Activated T-helper 2 cell treated with anti-CD3 and anti-CD28 coated beads, Interferon-gamma antibody, Interleukin-2, Interleukin-4, amounts not matched to agents 10 μg/mL and 5 μg/mL and 100 μg/mL, durations not matched to agents 14 hours and 24 hours and 36 hours (primary cell): ENCODE measurements around the gene CASP10. TPM values are rescaled to one million over a fixed set of nuclear protein-coding genes. Genes with fewer than 3 reads are reported as not detected.

ENCODE experiments used
- DNase-seq: peaks from one replicate; pipeline ENCODE4 v3.0.0; 2021; ENCODE audit warnings: low spot score
- H3K27ac Mint-ChIP-seq: one replicate; pipeline ENCODE4 v1.8.0; 2021; ENCODE audit warnings: mixed read lengths
- H3K27me3 Mint-ChIP-seq: one replicate; pipeline ENCODE4 v1.8.0; 2021; ENCODE audit warnings: low read depth, mixed read lengths
- H3K36me3 Mint-ChIP-seq: one replicate; pipeline ENCODE4 v1.8.0; 2021; ENCODE audit warnings: low read depth, mixed read lengths
- H3K4me1 Mint-ChIP-seq: one replicate; pipeline ENCODE4 v1.8.0; 2021; ENCODE audit warnings: low read depth, mixed read lengths
- H3K4me3 Mint-ChIP-seq: one replicate; pipeline ENCODE4 v1.8.0; 2021; ENCODE audit warnings: low read depth, mild to moderate bottlenecking, moderate library complexity, mixed read lengths
- H3K9me3 Mint-ChIP-seq: one replicate; pipeline ENCODE4 v1.8.0; 2021; ENCODE audit warnings: mixed read lengths
- intact Hi-C: fragments of 100-400 bp; cut with micrococcal nuclease; formaldehyde crosslinking; loops from one replicate; pipeline ENCODE4 v1.15.1; 2023
- total RNA-seq: library from RNA; stranded (reverse); gene quantifications from 2 replicates; pipeline ENCODE4 v1.2.3, GENCODE V29; 2022

Gene CASP10
- total RNA-seq, 1 donor from 2014 or later: 14.3 TPM

DNA sequence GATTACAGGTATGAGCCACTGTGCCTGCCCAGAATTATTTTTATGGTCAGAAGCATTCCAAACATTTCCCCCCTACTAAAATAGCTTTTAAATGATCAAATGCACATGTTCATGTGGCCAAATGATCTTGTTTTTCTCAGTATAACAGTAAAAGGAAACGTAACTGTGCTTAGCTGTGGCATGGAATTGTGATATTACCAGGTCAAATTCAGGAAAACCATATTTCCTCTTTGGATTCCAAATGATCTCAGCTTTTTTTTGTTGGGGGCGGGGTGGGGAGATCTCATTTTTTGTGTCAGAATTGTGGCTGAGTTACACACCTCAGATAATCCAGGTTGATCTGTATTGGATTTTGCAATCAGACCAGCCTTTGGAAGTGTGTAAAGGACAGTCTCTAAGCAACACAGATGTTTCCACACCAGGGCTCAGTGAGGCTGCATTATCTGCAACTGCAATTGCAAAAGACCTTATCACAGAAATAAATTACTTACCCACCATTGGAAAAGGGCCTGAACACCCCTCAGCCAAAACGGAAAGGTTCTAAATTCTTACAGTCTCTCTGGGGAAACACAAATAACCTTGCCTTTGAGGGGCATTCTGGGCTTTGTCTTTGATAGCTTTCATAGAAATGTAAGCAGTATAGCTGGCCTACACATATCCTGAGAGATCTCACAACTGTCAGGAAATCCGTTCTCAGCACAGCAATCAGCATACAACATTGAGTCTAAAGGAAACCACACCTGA, 8.4 kb downstream of the CASP10 start:
- Mint-ChIP-seq H3K9me3 (peaks cover 4% of the 10 kb centered on the region), H3K27me3 (no peaks in the 10 kb centered on the region), H3K4me1 (peaks cover 57% of the 10 kb centered on the region), H3K4me3 (peak overlapping the region; percentile 36), H3K27ac (peak overlapping the region; percentile 64), H3K36me3 (peaks cover 82% of the 10 kb centered on the region)
- no peak for DNase-seq
- intact Hi-C loops: no loop called here

- H3K9me3 Mint-ChIP-seq: no peaks in the 10 kb centered on the region
- H3K4me1 Mint-ChIP-seq: peaks cover 42% of the 10 kb centered on the region
- H3K27me3 Mint-ChIP-seq: no peaks in the 10 kb centered on the region
- H3K27ac Mint-ChIP-seq: peak overlapping the region; percentile 62
- intact Hi-C loops: loop anchor here (1.0 kb wide), 3 partner anchors 11 to 38 kb away; partner anchors contain the start of gene CASP10
- peaks cover 80% of the 10 kb centered on the region for H3K36me3 Mint-ChIP-seq
- no peak for DNase-seq
- H3K4me3 Mint-ChIP-seq: peak overlapping the region; percentile 20
These were observed 11.2 kb downstream of the CASP10 start for GRCh38 chr2:201194097-201194496.

- Mint-ChIP-seq H3K36me3 (peaks cover 78% of the 10 kb centered on the region), H3K4me3 (no peak overlapping the region), H3K9me3 (no peaks in the 10 kb centered on the region), H3K27ac (no peak overlapping the region), H3K27me3 (no peaks in the 10 kb centered on the region), H3K4me1 (peaks cover 41% of the 10 kb centered on the region)
- no peak for DNase-seq
- intact Hi-C loops: no loop called here
These were observed 12.4 kb downstream of the CASP10 start for GRCh38 chr2:201195331-201195730.

DNA sequence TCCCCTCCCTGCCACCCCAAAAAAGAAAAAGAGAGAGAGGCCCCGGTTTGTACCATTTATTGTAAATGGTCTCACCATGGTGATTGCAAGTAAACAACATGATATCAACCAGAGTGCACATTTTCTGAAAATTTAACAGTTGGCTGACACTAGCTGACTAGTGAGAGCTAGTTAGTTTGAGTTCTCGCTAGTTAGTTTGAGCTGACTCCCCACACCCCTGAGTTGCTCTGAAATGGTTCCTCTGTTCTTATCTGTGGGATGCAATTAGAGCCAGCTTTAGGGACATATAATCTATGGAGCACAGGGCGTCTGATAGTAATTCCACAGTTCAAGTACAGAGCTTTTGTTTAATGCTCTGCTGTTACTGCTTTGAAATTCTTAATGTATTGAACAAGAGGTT, 13.1 kb downstream of the CASP10 start:
- no peak overlapping the region for H3K27ac Mint-ChIP-seq
- no peaks in the 10 kb centered on the region for H3K9me3 Mint-ChIP-seq
- peaks cover 38% of the 10 kb centered on the region for H3K4me1 Mint-ChIP-seq
- no peak overlapping the region for H3K4me3 Mint-ChIP-seq
- DNase-seq: no peak
- H3K27me3 Mint-ChIP-seq: no peaks in the 10 kb centered on the region
- intact Hi-C loops: no loop called here
- H3K36me3 Mint-ChIP-seq: peaks cover 80% of the 10 kb centered on the region

- intact Hi-C loops: no loop called here
- peaks cover 30% of the 10 kb centered on the region for H3K4me1 Mint-ChIP-seq
- H3K36me3 Mint-ChIP-seq: peaks cover 76% of the 10 kb centered on the region
These were observed 13.9 kb downstream of the CASP10 start for GRCh38 chr2:201196803-201197202.

DNA sequence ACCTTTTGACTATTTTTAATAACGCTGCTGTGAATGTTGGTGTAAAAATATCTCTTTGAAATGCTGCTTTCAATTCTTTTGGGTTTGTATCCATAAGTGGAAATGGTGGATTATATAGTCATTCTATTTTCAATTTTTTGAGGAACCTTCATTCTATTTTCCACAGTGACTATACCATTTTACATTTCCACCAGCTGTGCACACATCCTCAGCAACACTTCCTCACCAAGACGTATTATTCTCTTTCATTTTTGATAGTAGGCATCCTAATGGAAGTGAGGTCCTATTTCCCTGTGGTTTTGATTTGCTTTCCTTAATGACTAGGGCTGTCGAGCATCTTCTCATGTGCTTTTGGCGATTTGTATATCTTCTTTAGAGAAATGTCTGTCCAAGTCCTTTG, 14.8 kb downstream of the CASP10 start:
- intact Hi-C loops: no loop called here
- Mint-ChIP-seq H3K9me3 (no peaks in the 10 kb centered on the region), H3K27ac (no peak overlapping the region), H3K36me3 (peaks cover 74% of the 10 kb centered on the region), H3K4me3 (no peak overlapping the region), H3K4me1 (peaks cover 22% of the 10 kb centered on the region), H3K27me3 (no peaks in the 10 kb centered on the region)
- no peak for DNase-seq

More at GRCh38 chr2:201196803-201197202, 13.9 kb downstream of the CASP10 start:
- Mint-ChIP-seq H3K27ac (no peak overlapping the region), H3K9me3 (no peaks in the 10 kb centered on the region), H3K27me3 (no peaks in the 10 kb centered on the region), H3K4me3 (no peak overlapping the region)
- DNase-seq: no peak

DNA sequence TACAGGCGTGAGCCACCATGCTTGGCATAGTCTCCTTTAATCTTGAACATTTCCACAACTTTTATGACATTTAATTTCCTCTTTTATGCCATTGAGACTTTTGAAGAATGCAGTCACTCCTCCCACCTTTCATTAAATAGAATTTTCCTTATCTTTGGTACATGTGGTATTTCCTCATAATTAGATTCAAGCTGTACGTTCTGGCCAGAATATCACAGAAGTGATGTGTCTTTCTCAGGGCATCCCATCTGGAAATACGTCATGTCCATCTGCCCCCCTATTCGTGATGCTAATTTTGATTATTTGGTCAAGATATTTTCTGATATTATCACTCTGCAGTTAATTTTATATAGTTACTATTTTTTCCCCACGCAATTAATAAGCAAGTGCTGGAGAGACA, 16.9 kb downstream of the CASP10 start:
- Mint-ChIP-seq H3K27ac (no peak overlapping the region), H3K9me3 (no peaks in the 10 kb centered on the region), H3K36me3 (peaks cover 68% of the 10 kb centered on the region), H3K4me3 (no peak overlapping the region), H3K4me1 (peaks cover 10% of the 10 kb centered on the region), H3K27me3 (no peaks in the 10 kb centered on the region)
- no peak for DNase-seq
- intact Hi-C loops: no loop called here

- H3K36me3 Mint-ChIP-seq: peaks cover 66% of the 10 kb centered on the region
- H3K27ac Mint-ChIP-seq: no peak overlapping the region
- H3K27me3 Mint-ChIP-seq: no peaks in the 10 kb centered on the region
- no peaks in the 10 kb centered on the region for H3K9me3 Mint-ChIP-seq
- H3K4me1 Mint-ChIP-seq: peaks cover 10% of the 10 kb centered on the region
- intact Hi-C loops: no loop called here
- DNase-seq: no peak
- no peak overlapping the region for H3K4me3 Mint-ChIP-seq
These were observed 17.4 kb downstream of the CASP10 start for GRCh38 chr2:201200345-201200744.

GRCh38 chr2:201201371-201201770, 18.4 kb downstream of the CASP10 start:
- H3K4me3 Mint-ChIP-seq: no peak overlapping the region
- DNase-seq: no peak
- no peaks in the 10 kb centered on the region for H3K27me3 Mint-ChIP-seq
- H3K36me3 Mint-ChIP-seq: peaks cover 62% of the 10 kb centered on the region
- no peak overlapping the region for H3K27ac Mint-ChIP-seq
- H3K9me3 Mint-ChIP-seq: no peaks in the 10 kb centered on the region
- intact Hi-C loops: no loop called here
- peaks cover 6% of the 10 kb centered on the region for H3K4me1 Mint-ChIP-seq

DNA sequence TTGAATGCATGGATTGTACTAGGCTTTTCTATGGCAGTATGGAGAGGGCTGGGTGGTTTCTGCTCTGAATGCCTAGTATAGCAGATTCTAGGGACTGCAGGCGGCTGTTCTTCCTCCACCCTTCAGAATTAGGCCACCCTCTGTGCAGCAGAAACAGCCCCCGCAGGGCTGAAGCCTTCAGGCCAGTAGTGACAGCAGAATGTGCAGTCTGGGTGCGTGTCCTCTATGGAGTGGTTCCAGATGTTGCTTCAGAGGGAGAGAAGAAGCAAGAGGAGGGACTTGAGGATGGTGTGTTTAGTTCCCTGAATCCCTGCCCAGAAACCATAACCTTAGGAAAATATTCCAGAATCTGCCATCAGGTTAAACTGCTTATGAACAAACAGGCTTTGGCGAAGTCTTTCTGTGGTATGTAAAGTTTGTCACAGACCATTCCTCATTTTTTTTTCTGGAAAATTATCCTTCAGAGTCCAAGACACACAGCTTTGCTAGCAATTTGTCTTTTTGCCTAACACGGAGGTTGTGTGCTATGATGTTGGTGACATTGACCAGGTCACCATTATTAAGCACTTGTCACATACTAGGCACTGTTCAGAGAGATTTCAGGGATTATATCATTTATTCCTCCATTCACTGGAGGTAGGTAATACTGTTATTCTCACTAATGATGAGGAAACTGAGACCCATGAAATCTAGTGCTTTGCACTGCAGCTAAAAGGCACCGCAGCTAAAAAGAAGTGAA, 21.1 kb downstream of the CASP10 start:
- Mint-ChIP-seq H3K4me3 (no peak overlapping the region), H3K27me3 (no peaks in the 10 kb centered on the region), H3K27ac (no peak overlapping the region), H3K4me1 (peaks cover 6% of the 10 kb centered on the region), H3K9me3 (no peaks in the 10 kb centered on the region), H3K36me3 (peaks cover 54% of the 10 kb centered on the region)
- intact Hi-C loops: no loop called here
- no peak for DNase-seq

DNA sequence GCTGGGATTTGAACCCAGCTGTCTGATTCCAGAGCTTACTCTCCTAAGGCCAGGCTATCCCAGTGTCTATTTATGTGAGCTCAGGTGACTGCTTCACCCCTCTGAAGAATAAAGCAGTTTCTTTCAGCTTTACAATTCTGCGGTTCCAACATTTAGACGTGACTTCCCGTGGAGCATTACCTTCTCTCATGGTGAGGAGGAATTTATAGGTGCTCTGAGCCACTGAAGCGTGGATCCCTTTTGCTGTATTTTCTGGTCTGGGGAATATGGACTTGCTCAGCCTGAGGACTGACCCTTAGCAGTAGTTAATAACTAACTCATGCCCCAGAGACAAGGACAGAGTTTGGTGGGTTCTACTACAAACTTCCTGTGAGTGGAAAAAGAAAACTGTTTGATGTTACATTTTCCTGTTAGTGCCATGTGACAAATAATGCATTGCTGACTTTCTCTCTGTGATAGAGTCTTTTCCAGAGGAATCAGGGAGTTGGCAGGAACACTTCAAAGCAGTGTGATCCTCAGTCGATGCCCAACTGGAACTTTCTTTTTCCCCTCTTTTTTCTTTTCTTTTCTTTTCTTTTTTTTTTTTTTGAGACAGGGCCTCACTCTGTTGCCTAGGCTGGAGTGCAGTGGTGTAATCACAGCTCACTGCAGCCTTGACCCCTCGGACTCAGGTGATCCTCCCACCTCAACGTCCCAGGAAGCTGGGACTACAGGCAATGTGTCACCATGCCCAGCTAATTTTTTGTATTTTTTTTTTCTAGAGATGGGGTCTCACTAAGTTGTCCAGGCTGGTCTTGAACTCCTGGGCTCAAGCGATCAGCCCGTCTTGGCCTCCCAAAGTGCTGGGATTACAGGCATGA, 21.9 kb downstream of the CASP10 start:
- no peak for DNase-seq
- intact Hi-C loops: no loop called here
- peaks cover 56% of the 10 kb centered on the region for H3K36me3 Mint-ChIP-seq
- peaks cover 6% of the 10 kb centered on the region for H3K4me1 Mint-ChIP-seq
- H3K4me3 Mint-ChIP-seq: no peak overlapping the region
- no peaks in the 10 kb centered on the region for H3K9me3 Mint-ChIP-seq
- no peak overlapping the region for H3K27ac Mint-ChIP-seq
- no peaks in the 10 kb centered on the region for H3K27me3 Mint-ChIP-seq

GRCh38 chr2:201205515-201205849, 22.5 kb downstream of the CASP10 start:
- no peaks in the 10 kb centered on the region for H3K9me3 Mint-ChIP-seq
- peaks cover 7% of the 10 kb centered on the region for H3K4me1 Mint-ChIP-seq
- H3K27ac Mint-ChIP-seq: no peak overlapping the region
- no peak for DNase-seq
- H3K27me3 Mint-ChIP-seq: no peaks in the 10 kb centered on the region
- H3K4me3 Mint-ChIP-seq: no peak overlapping the region
- intact Hi-C loops: no loop called here
- H3K36me3 Mint-ChIP-seq: peaks cover 56% of the 10 kb centered on the region
